Karpas-422 (cell line): ENCODE data around the gene NEDD9. TPM values are rescaled to one million over a fixed set of nuclear protein-coding genes. Genes with fewer than 3 reads are reported as not detected.

Experiments used
- DNase-seq: peaks from one replicate; pipeline ENCODE4 v3.0.0-alpha.2; 2015
- H2AFZ ChIP-seq: fragments of 200-600 bp; sonication (generic); 2 replicates; pipeline ENCODE4 v1.6.1; 2014; ENCODE audit warnings: antibody characterized with exemption, low read length, mixed read lengths
- H3K27ac ChIP-seq: fragments of 200-600 bp; sonication (generic); 2 replicates; pipeline ENCODE4 v1.5.1; 2014; ENCODE audit warnings: mild to moderate bottlenecking, low read length, moderate library complexity
- H3K27me3 ChIP-seq: fragments of 200-600 bp; sonication (generic); 2 replicates; pipeline ENCODE4 v1.6.1; 2014; ENCODE audit warnings: low read length, mixed read lengths
- H3K36me3 ChIP-seq: fragments of 200-600 bp; sonication (generic); 2 replicates; pipeline ENCODE4 v1.6.1; 2014; ENCODE audit warnings: low read length, mixed read lengths; ENCODE audit not compliant: insufficient read depth
- H3K4me1 ChIP-seq: fragments of 200-600 bp; sonication (generic); 2 replicates; pipeline ENCODE4 v1.6.1; 2014; ENCODE audit warnings: mild to moderate bottlenecking, low read length, mixed read lengths
- H3K4me2 ChIP-seq: fragments of 200-600 bp; sonication (generic); 2 replicates; pipeline ENCODE4 v1.6.1; 2014; ENCODE audit warnings: low read length, low read depth, mild to moderate bottlenecking; ENCODE audit not compliant: poor library complexity, severe bottlenecking
- H3K4me3 ChIP-seq: fragments of 200-600 bp; sonication (generic); 2 replicates; pipeline ENCODE4 v1.5.1; 2014; ENCODE audit warnings: mild to moderate bottlenecking, antibody characterized with exemption, low read length, mixed read lengths
- H3K79me2 ChIP-seq: fragments of 200-600 bp; sonication (generic); 2 replicates; pipeline ENCODE4 v1.6.1; 2014; ENCODE audit warnings: mild to moderate bottlenecking, low read length, mixed read lengths
- H3K9ac ChIP-seq: fragments of 200-600 bp; sonication (generic); 2 replicates; pipeline ENCODE4 v1.6.0; 2014; ENCODE audit warnings: low read length
- H3K9me2 ChIP-seq: fragments of 200-600 bp; sonication (generic), shearing (Covaris generic); replicated peaks from 2 replicates; pipeline ENCODE4 v1.6.0; 2014; ENCODE audit warnings: mild to moderate bottlenecking, low read length, moderate library complexity; ENCODE audit not compliant: insufficient read depth
- H3K9me3 ChIP-seq: fragments of 300-700, 200-600 bp; sonication (generic); 2 replicates; pipeline ENCODE4 v1.6.1; 2014; ENCODE audit warnings: low read length, mixed read lengths
- H4K20me1 ChIP-seq: fragments of 200-600 bp; sonication (generic); 2 replicates; pipeline ENCODE4 v1.6.1; 2014; ENCODE audit warnings: mild to moderate bottlenecking, antibody characterized with exemption, low read length, low read depth; ENCODE audit not compliant: insufficient read depth
- total RNA-seq: library from RNA; depleted of rRNA; stranded (reverse); fragments of >200 nt; shearing (Covaris generic); gene quantifications from 2 replicates; pipeline ENCODE4 v1.2.3, GENCODE V29; 2014; ENCODE audit warnings: low replicate concordance

Gene NEDD9
- total RNA-seq, 1 experiment from 2014 or later, result 3.8 TPM

DNA sequence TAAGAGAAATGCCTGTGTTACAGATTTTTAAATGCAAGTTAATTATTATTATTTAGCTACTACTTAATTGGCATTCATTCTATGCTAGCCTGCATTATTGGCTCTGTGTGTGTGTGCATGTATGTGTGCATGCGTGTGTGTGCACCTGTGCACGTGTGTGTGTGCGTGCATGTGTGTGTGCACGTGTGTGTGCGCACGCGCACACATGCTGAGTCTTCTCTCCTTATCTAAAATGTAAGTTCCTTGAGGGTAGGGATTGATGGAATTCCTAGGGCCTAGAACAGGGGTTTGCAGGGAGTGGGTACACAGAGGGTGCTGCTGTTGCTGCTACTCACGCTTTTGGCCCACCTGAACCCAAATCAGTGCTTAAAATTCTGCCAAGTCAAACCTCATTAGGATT lies 43.8 kb upstream of the NEDD9 start:
- H3K27me3 ChIP-seq, result no peaks in the 10 kb centered on the region
- H2AFZ ChIP-seq, result no peak overlapping the region
- H3K4me1 ChIP-seq, result no peaks in the 10 kb centered on the region
- no peaks in the 10 kb centered on the region for H3K9me2 ChIP-seq
- no peaks in the 10 kb centered on the region for H4K20me1 ChIP-seq
- H3K4me2 ChIP-seq, result no peak overlapping the region
- H3K4me3 ChIP-seq, result no peak overlapping the region
- no peaks in the 10 kb centered on the region for H3K9me3 ChIP-seq
- no peak overlapping the region for H3K27ac ChIP-seq
- no peaks in the 10 kb centered on the region for H3K79me2 ChIP-seq
- no peaks in the 10 kb centered on the region for H3K36me3 ChIP-seq
- DNase-seq, result no peak
- no peak overlapping the region for H3K9ac ChIP-seq

DNA sequence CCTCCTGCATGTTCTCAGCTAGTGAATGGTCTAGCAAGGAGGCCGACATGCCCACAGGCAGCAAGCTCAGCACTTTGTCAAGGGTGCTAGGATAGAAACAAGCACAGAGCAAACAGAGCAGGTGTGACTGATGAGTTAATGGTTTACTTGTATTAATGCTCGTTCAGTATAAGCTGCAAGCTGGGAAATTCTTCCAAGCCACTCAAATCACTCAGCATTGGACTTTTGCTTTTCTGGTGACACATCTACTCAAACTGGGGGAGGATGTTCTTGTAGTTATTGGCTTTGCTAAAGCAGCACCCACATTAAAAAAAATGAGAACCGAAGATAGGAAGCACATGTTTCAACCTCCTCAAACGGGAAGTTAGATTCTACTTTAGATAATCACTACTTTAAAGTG lies 43.1 kb upstream of the NEDD9 start:
- Histone ChIP-seq H3K9me2 (no peaks in the 10 kb centered on the region), H3K27me3 (no peaks in the 10 kb centered on the region), H3K9ac (no peak overlapping the region), H3K4me1 (no peaks in the 10 kb centered on the region), H2AFZ (no peak overlapping the region), H3K4me3 (no peak overlapping the region), H3K9me3 (no peaks in the 10 kb centered on the region), H3K36me3 (no peaks in the 10 kb centered on the region), H4K20me1 (no peaks in the 10 kb centered on the region), H3K79me2 (no peaks in the 10 kb centered on the region), H3K27ac (no peak overlapping the region), H3K4me2 (no peak overlapping the region)
- no peak for DNase-seq

DNA sequence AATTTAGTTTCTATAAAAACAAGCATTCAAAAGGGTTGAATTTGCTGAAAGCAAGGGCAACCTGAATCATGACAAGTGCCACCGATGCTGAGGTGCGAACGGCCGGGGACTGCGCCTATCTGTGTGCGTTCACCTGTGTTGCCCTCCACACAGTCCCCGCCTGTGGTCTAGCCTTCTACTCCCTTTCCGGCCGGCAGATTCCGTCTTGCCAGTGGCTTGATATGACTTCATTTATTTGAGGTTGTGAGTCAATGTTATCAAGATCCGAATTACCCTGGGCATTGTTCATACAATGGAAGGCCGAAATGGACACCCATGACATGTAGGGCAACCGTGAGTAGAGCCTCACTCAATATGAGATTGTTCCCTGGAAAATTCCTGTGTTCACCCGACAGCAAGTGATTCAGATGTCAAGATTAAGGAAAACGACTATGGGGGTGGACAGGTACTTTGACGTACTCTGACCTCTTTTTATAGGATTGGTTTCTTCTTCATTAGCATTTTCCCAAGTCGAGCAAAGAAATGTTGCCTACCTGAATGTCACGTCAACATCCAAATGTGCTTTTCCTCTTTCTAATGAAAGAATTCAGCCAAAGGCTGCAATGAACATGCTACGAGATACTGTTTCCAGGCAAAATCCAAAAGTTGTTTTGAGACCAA lies 41.1 kb upstream of the NEDD9 start:
- H3K27me3 ChIP-seq, result no peaks in the 10 kb centered on the region
- H4K20me1 ChIP-seq, result no peaks in the 10 kb centered on the region
- no peak overlapping the region for H2AFZ ChIP-seq
- H3K4me2 ChIP-seq, result no peak overlapping the region
- H3K4me3 ChIP-seq, result no peak overlapping the region
- no peak for DNase-seq
- no peak overlapping the region for H3K27ac ChIP-seq
- no peaks in the 10 kb centered on the region for H3K4me1 ChIP-seq
- no peak overlapping the region for H3K9ac ChIP-seq
- no peaks in the 10 kb centered on the region for H3K9me2 ChIP-seq
- H3K9me3 ChIP-seq, result no peaks in the 10 kb centered on the region
- no peaks in the 10 kb centered on the region for H3K79me2 ChIP-seq
- no peaks in the 10 kb centered on the region for H3K36me3 ChIP-seq

DNA sequence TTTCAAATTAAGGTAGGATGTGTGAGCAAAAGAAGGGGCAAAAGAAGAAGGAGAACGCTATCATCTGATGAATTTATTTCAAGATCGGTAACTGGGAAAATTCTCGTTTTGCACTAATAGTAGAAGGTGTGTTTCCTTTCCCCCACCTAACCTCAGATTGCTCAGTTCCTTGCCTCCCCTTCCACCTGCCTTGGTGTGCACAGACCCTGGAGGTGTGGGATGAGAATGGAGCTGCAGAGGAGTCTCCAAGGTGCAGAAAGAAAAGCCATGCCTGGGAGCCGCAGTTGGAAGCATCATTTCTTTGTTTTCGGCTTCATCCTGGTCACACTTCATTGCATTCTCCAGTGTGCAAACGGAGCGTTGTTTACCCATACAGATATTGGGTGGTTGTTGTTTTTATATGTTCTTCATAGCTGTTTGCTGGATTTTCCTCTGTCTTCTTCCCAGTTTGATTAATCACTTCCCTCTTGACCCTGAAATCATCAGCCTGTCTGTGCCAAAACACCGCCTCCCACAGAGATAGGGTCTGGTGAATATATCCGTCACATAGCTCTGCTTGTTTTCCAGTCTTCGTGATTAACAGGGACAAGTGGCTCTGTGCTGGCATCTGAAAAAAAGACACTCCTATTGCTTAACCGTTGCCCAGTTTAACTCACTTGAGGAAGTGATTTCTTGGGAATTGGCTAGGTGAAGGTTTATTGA lies 40.2 kb upstream of the NEDD9 start:
- no peak overlapping the region for H3K4me3 ChIP-seq
- DNase-seq, result no peak
- no peak overlapping the region for H3K9ac ChIP-seq
- H3K4me1 ChIP-seq, result no peaks in the 10 kb centered on the region
- H3K79me2 ChIP-seq, result no peaks in the 10 kb centered on the region
- no peaks in the 10 kb centered on the region for H3K27me3 ChIP-seq
- H3K4me2 ChIP-seq, result no peak overlapping the region
- H3K9me3 ChIP-seq, result no peaks in the 10 kb centered on the region
- no peak overlapping the region for H2AFZ ChIP-seq
- H3K36me3 ChIP-seq, result no peaks in the 10 kb centered on the region
- no peaks in the 10 kb centered on the region for H4K20me1 ChIP-seq
- H3K27ac ChIP-seq, result no peak overlapping the region
- H3K9me2 ChIP-seq, result no peaks in the 10 kb centered on the region

DNA sequence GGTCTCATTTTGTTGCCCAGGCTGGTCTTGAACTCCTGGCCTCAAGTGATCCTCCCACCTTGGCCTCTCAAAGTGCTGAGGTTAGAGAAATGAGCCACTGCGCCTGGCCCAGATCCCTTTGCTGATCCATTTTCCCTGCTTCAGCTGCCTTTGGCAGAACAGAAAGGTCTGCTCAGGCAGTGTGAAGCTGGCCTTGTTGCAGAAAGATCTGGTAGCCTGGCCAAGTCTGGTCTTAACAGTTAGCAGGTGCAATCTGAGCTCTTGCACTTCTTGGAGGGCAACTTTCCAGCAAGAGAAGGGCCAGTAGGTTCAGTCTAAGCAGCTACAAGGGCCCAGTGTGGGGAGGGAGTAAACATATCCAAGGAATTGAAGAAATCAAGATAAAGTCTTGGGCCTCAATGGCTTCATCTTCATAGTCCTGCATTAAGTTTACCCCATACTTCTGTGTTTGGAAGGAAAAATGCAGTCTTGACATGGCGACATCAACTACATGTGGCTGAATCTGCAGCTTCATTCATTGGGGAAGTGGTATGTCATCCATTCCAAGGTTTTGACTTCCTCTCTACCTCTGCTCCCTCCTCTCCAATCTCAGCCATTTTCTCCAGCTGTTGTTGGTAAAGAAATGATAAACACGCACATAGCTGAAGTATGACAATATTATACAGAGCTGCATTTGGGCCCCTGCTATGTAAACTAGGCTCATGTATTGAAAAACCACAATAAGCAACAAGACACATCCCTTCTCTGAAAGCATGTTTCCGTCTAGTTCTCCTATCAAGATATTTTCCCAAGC lies 39.0 kb upstream of the NEDD9 start:
- Histone ChIP-seq H4K20me1 (no peaks in the 10 kb centered on the region), H3K36me3 (no peaks in the 10 kb centered on the region), H3K79me2 (no peaks in the 10 kb centered on the region), H3K4me2 (no peak overlapping the region), H3K4me1 (no peaks in the 10 kb centered on the region), H2AFZ (no peak overlapping the region), H3K4me3 (no peak overlapping the region), H3K27me3 (no peaks in the 10 kb centered on the region), H3K27ac (no peak overlapping the region), H3K9ac (no peak overlapping the region), H3K9me3 (no peaks in the 10 kb centered on the region), H3K9me2 (no peaks in the 10 kb centered on the region)
- DNase-seq, result no peak

DNA sequence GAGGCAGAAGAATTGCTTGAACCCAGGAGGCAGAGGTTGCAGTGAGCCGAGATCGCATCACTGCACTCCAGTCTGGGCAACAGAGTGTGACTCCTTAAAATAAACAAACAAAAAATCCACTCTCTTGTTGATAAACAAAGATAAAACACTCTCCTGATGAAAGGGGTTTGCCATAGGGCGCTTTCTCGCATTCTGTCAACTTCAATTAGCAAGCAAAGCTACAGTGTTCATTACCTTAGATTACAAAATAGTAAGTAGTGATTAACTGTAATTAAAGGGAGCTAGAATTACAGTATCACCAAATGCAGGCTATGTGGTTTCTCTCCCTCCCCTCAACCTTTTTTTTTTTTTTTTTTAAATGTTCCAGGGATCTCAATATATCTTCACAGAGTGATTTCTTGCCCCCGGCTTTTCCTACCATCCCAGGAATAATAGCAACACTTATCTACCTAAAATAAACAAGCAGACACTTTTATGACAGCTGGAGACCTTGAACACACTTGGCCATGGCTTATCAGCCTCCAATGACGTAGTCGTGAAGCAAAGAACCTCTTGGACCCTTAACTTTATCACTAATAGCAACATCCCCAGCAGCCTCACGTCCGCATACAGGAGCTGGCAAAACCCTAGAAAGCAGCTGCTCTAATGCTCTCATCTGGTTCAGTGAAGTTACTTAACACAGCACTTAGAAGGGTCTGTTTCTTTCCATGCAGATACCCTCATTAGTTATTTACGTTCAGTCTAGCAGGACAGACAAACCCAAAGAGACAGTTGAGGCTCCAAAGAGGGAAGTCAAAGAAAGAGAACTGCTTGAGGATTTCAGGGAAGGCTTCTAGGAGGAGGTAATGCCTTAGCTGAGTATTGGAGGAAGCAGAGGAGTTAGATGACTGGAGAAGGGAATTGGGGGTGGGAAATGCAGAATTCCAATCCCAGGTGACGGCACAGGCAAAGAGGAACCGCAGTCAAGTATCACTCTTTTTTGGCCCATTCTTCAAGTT lies 37.9 kb upstream of the NEDD9 start:
- H3K79me2 ChIP-seq, result no peaks in the 10 kb centered on the region
- H3K9me2 ChIP-seq, result no peaks in the 10 kb centered on the region
- no peaks in the 10 kb centered on the region for H3K27me3 ChIP-seq
- H2AFZ ChIP-seq, result no peak overlapping the region
- no peak overlapping the region for H3K9ac ChIP-seq
- no peak for DNase-seq
- no peaks in the 10 kb centered on the region for H3K36me3 ChIP-seq
- H3K4me3 ChIP-seq, result no peak overlapping the region
- H4K20me1 ChIP-seq, result no peaks in the 10 kb centered on the region
- no peak overlapping the region for H3K4me2 ChIP-seq
- no peaks in the 10 kb centered on the region for H3K4me1 ChIP-seq
- H3K9me3 ChIP-seq, result no peaks in the 10 kb centered on the region
- H3K27ac ChIP-seq, result no peak overlapping the region

DNA sequence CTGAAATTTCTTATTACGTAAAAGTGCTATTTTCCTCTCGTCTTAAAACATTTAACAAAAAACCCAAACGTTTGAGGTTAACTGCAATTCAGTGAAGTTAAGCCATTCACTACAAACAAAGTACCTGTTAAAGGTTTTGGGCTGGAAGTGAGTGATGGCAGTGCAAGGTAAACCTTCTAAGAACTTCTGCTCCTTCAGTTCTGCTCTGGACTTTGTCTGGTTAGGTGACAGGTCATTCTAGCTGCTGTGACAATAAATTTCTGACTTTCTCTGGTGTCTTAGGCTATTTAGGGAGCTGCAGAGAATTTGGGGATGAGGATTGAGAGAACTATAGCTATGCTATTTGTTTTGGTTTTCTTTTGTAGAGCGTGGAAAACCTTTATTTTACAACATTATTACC lies 36.5 kb upstream of the NEDD9 start:
- Histone ChIP-seq H3K79me2 (no peaks in the 10 kb centered on the region), H4K20me1 (no peaks in the 10 kb centered on the region), H3K9me3 (no peaks in the 10 kb centered on the region), H3K4me2 (no peak overlapping the region), H3K27me3 (no peaks in the 10 kb centered on the region), H3K27ac (no peak overlapping the region), H3K36me3 (no peaks in the 10 kb centered on the region), H3K4me1 (no peaks in the 10 kb centered on the region), H3K4me3 (no peak overlapping the region), H2AFZ (no peak overlapping the region), H3K9ac (no peak overlapping the region), H3K9me2 (no peaks in the 10 kb centered on the region)
- no peak for DNase-seq
